GM19467 (cell line): ENCODE results near the gene ERVMER34-1.
A peak's percentile ranks its signal among the peaks of the same experiment; 100 is the strongest.

Source experiments
- ATAC-seq: cut with Tn5 transposase; IDR thresholded peaks from one replicate; pipeline ENCODE4 v1.9.1; 2021; ENCODE audit warnings: mild to moderate bottlenecking, moderate library complexity; ENCODE audit not compliant: unreplicated experiment

The ERVMER34-1 gene

DNA sequence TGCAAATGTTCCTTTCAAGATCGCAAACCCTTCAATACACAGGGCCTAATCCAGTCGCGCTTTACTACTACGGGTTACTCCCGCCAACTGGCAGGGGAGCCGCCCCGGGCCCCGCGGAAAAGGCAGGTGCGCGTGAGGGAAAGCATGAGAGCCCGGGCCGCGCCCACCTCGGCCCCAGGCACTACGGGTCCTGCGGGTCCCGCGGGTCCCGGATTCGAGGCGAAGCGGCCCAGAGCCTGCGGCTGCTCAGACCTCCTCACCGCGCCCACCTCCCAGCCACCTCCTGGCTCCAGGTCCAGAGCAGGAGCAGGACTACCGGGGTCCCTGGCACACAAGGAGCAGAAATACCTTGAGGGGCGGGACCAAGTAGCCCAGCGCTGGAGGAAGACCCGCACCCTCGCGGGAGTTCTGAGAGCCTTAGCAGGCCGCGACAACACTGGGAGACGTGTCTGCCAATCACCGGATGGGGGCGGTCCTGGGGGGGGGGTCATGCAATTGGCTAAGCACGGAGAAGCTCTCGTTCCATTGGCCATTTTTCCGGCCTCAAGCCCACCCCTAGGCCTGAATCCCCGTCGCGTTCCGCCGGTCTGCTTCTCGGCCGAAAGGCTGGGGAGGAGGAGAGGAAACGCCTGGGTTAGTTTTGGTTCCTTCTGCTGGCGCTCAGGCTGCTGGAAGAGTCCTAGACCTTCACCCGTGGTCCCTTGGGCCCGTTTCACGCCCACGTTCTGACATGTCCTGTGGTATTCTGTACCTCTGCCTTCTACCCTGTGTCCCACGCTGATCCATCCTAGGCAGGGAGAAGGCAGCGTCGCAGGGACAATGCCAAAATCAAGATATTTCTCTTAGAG, 29.0 kb downstream of the ERVMER34-1 start:
- ATAC-seq, result peak; percentile 93

DNA sequence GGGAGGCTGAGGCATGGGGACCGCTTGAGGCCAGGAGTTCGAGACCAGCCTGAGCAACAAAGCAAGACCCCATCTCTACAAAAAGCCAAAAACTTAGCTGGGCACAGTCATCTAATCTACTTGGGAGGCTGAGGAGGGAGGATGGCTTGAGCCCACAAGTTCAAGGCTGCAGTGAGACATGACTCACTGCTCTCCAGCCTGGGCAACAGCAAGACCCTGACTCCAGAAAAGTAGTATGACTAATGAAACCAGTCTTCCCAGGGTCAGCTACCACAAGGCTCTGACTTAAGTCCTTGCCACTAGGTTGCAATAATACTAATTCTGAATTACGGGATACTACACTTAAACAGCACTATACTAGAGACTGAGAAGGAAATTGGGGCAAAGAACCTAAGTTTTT, 33.1 kb downstream of the ERVMER34-1 start:
- no peak for ATAC-seq

DNA sequence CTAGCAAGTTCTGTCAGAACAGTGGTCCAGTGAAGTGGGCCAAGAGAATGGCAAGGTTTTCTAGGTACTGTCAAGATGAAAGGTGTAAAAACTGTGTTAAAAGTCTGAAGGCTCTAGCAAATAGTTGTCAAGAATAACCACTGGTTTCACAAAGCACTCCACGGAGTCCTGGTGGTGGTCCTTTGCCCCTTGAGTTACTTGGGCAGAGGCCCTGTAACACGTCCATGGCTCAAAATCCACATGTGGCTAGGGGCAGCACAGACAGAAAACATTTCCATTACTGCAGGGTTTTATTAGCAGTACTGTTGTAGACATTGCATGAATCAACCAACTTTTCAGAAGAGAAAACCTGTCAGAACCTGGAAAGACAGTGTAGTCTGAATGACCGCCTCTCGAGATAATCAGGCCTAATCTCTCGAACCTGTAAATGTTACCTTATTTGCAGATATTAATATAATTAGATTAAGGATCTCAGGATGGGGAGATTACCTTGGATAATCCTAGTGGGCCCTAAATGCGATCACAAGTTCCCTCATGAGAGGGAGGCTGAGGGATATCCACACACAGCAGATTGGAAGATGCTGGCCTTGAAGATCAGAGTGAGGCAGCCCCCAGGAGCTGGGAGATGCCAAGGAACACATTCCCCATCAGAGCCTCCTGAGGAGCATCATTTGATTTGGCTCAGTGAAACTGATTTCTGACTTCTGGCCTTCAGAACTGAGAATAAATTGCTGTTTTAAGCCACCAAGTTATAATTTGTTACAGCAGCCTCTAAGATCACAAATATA, 34.7 kb downstream of the ERVMER34-1 start:
- ATAC-seq, result no peak

DNA sequence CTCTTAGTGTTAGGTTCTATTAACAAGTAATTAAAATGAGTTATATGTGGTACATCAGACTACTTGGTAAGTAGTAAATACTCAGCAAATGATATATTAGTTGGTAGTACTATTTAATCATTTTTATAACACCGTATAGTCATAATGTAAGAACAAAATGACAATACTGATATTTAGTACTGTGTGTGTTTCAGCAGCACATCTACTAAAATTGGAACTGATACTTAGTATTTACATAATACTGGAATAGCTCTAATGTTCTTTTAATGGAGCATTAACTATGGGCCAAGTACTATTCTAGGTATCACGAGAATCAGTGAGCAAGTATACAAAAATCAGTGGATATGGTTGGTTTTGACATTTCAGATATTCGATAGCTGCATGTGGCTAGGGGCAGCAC, 35.3 kb downstream of the ERVMER34-1 start:
- no peak for ATAC-seq

DNA sequence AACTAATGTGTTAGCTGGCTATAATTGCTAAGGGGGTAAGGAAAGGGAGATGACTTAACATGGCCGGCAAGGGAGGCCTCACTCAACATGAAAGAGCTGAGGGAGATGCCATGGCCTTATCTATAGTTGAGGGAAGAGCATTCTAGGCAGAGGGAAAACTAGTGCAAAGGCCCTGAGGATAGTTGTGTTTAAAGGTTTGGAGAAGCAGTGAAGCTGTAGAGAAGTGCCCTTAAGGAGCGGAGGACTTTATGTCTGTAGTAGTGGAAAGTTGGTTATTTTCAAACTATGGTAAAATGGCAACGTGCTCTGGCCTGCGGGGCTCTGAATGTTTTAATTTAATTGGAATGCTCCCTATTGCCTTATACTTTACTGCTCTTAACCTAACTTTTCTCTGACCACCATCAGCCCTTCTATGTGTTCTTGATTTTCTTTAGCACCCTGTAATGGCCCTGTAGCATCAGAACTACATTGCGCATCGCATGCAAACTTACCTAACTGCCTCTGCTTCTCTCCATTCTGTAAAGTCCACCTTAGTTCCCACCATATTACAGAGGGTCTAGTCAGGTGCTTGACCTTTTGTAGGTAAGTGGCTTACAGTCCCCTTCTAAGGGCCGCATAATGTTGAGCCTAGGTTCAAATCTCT, 35.8 kb downstream of the ERVMER34-1 start:
- ATAC-seq, result no peak

DNA sequence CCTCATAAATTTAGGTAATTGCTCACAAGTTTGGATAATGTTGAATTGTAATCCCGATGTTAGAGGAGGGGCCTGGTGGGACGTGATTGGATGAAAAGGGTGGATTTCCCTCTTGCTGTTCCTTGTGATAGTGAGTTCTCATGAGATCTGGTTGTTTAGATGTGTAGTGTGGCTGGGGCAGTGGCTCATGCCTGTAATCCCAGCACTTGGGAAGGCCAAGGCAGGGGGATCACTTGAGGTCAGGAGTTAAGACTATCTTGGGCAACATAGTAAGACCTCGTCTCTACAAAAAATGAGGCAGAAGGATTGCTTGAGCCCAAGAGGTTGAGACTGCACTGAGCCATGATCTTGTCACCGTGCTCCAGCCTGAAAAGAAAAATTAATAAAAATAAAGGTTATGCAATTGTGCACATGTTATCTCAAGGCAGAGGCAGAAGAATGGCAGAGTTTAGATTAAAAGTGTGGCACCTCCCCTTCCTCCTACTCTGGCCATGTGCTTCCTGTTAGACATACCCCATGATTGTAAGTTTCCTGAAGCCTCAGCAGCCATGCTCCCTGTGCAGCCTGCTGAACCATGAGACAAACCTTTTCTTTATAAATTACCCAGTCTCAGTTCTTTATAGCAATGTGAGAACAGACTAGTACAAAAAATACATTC, 36.5 kb downstream of the ERVMER34-1 start:
- ATAC-seq, result no peak

DNA sequence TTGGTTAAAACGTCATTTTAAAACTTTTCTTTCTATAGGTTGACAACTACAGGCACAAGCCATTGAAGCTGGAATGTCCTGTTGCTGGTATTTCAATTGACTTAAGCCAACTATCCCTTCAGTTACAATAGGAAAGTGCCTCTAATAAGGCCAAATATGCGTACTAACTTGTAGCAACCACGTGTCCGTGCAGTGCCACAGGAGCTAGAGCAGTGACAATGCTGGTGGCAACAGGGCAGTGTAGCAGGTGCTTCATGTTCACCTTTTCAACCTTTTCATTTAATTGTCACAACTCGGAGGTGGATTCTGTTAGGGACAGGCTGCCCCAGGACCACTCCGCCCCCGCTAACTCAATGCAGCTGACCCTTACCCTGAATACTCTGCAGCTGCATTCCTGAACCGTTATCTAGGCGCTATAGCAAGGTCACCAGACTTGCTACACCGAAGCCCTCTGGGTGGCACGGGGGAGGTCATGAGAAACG, 37.7 kb downstream of the ERVMER34-1 start:
- ATAC-seq, result no peak

DNA sequence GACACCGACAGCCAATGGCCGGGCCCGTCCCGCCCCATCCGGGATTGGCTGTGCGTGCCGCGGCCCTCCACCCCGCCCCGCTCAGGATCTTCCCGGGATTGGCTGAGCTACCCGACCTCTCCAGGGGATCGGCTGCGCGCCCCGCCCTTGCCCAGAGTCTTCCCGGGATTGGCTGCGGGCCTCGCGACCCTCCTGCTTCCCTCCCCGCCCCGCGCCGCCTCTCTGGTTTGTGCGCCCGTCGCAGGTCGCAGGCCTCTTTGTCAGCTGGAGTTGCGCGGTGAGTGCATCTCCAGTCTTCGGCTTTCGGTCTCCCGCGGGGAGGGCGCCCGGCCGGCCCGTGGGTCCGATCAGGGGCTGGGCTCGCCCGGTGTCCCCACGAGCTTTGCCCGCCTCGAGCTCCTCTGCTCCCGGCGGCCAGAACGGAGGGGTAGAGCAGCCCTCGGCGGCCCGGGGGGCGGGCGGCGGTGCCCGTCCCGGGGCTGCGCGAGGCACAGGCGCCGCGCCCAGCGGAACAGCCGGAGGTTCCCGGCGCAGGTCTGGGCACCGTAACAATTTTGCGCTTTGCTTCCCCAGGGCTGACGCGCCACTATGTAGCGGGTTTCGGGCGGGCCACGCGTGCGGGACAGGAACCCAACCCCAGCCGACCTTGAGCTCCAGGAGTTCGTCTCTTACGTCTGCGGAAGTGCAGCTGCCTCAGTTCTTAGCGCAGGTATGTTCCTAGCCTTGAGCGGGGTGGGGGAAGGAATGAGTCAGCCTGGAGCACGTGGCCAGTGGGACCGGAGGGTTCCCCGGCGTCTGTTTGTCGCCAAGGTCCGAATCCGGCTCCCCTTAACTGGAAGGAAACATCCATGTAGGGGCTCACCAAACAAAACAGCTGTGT, 38.7 kb downstream of the ERVMER34-1 start:
- ATAC-seq, result peak; percentile 93

DNA sequence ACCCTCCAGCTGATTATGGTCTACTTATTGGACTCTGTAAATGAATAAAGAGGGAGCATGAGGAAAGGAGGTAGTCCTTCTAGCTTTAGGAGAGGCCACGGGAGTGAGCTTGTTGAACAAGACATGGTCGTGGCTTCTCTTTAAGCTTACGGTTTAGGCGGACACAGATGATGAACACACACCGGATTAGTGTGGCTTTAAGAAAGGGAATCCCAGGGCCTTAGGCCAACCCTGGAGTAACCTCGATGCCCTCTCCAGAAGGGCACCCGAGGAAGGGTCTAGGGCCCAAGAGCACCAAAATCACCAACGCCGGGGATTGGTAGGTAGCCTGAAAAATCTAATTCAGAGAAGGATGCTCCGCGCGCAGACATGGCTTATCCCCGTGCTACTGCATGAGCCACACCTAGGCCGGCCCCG, 39.4 kb downstream of the ERVMER34-1 start:
- peak; percentile 0 for ATAC-seq

DNA sequence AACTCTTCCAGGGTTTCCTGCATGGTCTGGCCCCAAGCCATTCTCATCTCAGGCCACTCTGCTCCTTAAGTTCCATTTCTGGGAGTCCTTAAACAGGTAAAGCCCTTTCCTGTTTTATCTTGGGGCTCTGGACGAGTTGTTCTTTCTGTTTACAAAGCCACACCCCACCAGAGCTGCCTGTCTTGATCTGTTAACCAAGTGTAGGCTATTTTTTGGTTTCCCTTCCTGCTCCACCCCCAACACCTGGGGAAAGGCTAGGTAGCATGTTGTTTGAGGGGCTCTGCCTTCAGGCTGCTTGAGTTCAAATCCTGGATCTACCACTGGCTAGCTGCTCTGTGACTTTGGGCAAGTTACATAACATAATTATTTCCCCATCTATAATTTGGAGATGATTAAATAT, 40.0 kb downstream of the ERVMER34-1 start:
- ATAC-seq, result no peak

DNA sequence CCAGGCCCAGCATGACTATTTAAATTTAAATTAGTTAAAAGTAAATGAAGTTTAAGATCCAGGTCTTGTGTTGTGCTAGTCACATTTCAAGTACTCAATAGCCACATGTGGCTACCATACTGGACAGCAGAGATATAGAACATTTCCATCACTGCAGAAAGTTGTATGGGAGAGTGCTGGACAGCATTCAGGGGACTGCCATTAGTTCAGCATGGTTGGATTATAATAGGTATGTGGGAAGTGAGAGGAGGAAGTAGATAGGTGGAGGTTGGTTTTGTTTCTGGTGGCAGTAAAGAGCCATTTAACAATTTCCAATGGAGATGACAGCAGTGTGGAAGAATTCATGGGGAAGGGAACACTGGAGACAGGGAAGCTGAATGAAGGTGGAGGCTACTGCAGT, 42.1 kb downstream of the ERVMER34-1 start:
- ATAC-seq, result no peak

DNA sequence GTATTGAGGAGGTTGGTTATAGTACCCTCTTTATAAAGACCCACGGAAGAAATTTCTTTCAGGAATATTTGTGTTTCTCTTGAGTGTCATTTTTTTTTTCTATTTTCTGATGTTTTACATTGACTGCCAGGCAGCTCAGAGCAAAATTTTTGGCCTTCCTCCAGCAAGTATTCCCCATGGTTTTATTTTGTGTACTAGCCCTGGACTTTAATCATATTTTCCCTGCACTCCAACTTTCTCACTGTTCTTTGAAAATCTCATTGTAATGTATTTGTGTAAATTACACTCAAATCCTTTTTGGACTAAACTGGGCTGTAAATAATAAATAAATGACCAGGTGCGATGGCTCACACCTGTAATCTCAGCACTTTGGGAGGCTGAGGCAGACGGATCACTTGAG, 46.6 kb downstream of the ERVMER34-1 start:
- ATAC-seq, result no peak

DNA sequence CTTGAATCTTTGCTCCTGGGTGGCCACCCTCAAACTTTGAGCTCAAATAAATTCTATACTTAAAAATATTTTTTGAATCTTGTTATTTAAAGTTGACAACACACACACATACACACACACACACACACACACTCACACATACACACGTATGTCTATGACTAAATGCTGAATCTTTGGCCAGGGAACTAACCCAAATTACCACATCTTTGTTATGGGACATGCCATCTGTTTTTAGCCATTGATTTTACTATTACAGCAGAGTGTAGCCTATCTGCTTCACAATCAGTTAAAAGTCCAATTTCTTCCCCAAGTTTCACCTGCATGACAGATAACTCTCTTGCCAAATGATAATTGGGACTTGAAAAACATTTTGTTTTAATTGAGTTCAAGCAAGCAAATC, 47.1 kb downstream of the ERVMER34-1 start:
- no peak for ATAC-seq

DNA sequence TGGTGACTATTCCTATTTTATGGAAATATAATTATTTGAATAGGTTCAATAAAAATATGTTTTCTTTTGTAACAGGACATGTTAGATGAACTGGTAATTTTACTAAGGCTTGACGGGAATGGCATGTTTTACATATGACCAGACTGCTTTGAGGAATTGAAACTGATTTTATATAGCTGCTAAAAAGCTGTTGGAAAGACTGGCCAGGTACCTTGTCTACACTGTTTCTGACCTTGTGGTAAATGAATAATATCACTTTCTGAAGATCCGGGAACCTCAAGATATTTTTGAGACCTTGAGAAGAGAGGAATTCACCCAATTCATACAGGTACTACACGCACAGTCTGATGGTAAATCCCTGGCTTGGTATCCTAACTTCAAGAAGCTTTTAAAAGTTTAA, 50.0 kb downstream of the ERVMER34-1 start:
- ATAC-seq, result peak; percentile 92

DNA sequence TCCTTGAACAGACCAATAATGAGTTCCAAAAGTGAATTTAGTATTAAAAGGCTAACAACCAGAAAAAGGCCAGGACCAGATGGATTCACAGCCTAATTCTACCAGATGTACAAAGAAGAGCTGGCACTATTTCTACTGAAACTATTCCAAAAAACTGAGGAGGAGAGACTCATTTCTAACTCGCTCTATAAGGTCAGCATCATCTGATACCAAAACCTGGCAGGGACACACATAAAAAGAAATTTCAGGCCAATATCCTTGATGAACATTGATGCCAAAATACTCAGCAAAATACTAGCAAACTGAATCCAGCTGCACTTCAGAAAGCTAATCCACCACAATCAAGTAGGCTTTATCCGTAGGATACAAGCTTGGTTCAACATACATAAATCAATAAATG, 56.3 kb downstream of the ERVMER34-1 start:
- ATAC-seq, result no peak

DNA sequence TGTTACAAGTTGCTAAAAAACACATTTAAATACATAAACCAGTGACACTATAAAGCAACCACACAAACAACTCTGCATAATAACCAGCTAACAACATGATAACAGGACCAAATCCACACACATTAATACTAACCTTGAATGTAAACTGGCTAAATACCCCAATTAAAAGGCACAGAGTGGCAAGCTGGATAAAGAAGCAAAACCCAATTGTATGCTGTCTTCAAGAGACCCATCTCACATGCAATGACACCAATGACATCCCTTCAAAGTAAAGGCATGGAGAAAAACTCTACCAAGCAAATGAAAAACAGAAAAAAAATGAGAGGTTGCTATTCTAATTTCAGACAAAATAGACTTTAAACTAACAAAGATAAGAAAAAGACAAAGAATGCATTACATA, 57.7 kb downstream of the ERVMER34-1 start:
- no peak for ATAC-seq
